ENCODE data around the gene GPSM1.

DNA sequence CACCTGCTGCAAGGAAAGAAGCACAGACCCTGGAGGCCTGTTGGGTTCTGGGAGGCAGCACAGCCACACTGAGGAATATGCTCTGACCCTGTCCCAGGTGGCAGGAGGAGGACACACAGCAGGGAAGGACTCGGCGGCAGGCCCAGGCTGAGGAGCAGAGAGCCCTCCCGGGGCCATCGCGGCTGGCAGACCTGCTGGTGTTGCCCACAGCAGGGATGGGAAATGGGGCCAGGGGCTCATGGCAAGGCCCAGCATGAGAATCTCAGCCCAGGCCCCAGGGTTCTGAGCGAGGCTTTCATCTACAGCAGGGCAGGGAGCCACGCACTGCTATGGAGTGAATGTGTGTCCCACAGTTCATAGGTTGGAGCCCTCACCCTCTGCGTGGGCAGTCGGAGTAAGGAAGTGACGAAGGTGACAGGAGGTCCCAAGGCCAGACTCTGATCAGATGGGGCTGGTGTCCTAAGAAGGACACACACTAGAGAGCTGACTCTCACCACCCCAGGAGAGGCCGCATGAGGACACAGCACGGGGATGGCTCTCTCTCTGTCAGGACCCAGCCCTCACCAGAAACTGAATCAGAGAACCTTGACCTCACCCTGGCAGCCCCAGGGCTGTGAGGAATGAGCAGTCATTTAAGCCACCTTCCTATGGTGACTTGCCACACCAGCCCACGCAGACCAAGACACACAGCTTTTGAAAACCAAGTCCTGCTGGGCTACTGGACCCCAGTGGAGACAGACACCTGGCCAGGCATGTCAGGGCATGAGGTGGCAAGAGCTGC, 10.3 kb upstream of the GPSM1 start:
- no peak for TF ChIP-seq ASH1L (IDR thresholded peaks at IDR 0.05; ENCODE audit: borderline replicate concordance, low read depth, partially characterized antibody)
- no peak for TF ChIP-seq ZSCAN29 (IDR thresholded peaks at IDR 0.05)
- no peak for TF ChIP-seq HMG20A (CRISPR knock-in tag; conservative IDR thresholded peaks at IDR 0.05)
- TF ChIP-seq JUND (IDR thresholded peaks at IDR 0.05; ENCODE audit: borderline replicate concordance, low read depth, low read length), result no peak
- TF ChIP-seq JUND (tag; IDR thresholded peaks at IDR 0.05; ENCODE audit: borderline replicate concordance, low read depth, low read length), result no peak
- no peak for TF ChIP-seq HMGXB4 (CRISPR knock-in tag; IDR thresholded peaks at IDR 0.05)
- TF ChIP-seq ATF6 (CRISPR knock-in tag; IDR thresholded peaks at IDR 0.05), result no peak
- no peak for TF ChIP-seq ZZZ3 (IDR thresholded peaks at IDR 0.05)

Measured in K562 (cell line).